PC-3 (cell line): Measurements from ENCODE around the gene TMEM87B.

Experiments used
- EZH2 ChIP-seq: fragments of 300-600 bp; sonication (generic); IDR thresholded peaks from one replicate; pipeline ENCODE4 v1.6.1; 2017; ENCODE audit warnings: antibody characterized with exemption, mild to moderate bottlenecking, low read length; ENCODE audit not compliant: unreplicated experiment
- EZH2phosphoT487 ChIP-seq: fragments of 300-600 bp; sonication (generic); IDR thresholded peaks from 2 replicates; pipeline ENCODE4 v1.6.1; 2018; ENCODE audit warnings: mild to moderate bottlenecking, antibody characterized with exemption, low read length, borderline replicate concordance
- TF ChIP-seq, protein P1 (sequence below): fragments of 300-600 bp; sonication (generic); conservative IDR thresholded peaks from 2 replicates; pipeline ENCODE4 v1.5.1; 2017; ENCODE audit warnings: antibody characterized with exemption, low read depth, mild to moderate bottlenecking, low read length

DNA sequence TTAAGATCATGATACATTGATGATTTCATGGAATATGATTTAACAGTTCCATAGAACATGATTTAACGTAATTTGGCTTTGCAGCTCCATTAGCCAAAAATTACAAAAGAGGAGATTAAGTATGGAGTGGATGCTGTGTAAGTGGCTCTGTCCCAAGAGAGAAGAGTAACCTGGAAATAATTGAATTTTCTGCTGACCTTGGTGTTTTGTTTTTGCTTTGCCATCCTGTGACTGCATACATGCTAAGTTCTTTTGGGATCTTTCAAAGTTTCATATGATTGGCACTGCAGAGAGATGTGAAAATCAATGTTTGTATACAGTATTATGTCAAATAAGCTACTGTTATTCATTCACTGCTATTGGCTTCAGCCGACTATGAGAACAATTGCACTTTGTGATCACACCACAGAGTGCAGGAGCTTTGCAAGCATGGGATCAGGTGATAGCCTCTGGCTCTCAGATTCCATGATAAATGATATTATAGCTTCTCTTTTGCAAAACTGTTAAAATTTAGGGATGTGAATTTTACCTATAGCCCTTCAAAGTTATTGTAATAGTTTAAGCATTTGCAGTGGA, 46.1 kb upstream of the TMEM87B start:
- TF ChIP-seq, protein P1, sequence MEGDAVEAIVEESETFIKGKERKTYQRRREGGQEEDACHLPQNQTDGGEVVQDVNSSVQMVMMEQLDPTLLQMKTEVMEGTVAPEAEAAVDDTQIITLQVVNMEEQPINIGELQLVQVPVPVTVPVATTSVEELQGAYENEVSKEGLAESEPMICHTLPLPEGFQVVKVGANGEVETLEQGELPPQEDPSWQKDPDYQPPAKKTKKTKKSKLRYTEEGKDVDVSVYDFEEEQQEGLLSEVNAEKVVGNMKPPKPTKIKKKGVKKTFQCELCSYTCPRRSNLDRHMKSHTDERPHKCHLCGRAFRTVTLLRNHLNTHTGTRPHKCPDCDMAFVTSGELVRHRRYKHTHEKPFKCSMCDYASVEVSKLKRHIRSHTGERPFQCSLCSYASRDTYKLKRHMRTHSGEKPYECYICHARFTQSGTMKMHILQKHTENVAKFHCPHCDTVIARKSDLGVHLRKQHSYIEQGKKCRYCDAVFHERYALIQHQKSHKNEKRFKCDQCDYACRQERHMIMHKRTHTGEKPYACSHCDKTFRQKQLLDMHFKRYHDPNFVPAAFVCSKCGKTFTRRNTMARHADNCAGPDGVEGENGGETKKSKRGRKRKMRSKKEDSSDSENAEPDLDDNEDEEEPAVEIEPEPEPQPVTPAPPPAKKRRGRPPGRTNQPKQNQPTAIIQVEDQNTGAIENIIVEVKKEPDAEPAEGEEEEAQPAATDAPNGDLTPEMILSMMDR, result no peak
- no peak for TF ChIP-seq EZH2
- TF ChIP-seq EZH2phosphoT487, result no peak
